ENCODE results near the gene UEVLD.

UEVLD gene

DNA sequence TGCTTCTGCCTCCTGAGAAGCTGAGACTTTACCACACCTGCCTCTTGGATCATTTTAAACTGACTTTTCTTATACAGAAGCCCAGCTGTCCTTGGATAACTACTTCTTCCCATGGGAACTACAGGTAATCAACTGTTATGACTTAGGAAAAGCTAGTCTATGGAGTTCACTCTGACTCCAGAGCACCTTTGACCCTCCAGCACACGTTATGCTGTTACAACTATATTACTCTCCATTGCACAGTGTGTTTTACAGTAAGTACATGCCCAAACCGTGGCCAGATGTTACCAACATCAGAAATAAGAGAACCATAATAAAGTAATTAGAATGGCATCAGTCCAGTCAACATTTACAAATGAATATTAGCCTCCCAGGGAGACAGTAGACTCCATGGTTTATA is 40.5 kb downstream of the UEVLD start:
- Histone ChIP-seq H3K27me3 (ENCODE audit: insufficient read depth, low read depth, severe bottlenecking) (no peaks in the 10 kb centered on the region), H3K27ac (no peak overlapping the region), H3K9me3 (ENCODE audit: severe bottlenecking) (no peaks in the 10 kb centered on the region), H3K36me3 (no peaks in the 10 kb centered on the region), H3K4me3 (ENCODE audit: low read depth, low read length) (no peak overlapping the region)
- TF ChIP-seq CTCF (IDR thresholded peaks at IDR 0.05; ENCODE audit: low read depth, low read length): no peak
- DNase-seq: no peak

- H3K4me3 ChIP-seq (ENCODE audit: low read depth, low read length): no peak overlapping the region
- no peak overlapping the region for H3K27ac ChIP-seq
- no peaks in the 10 kb centered on the region for H3K9me3 ChIP-seq (ENCODE audit: severe bottlenecking)
- H3K36me3 ChIP-seq: no peaks in the 10 kb centered on the region
- DNase-seq: no peak
- H3K27me3 ChIP-seq (ENCODE audit: insufficient read depth, low read depth, severe bottlenecking): no peaks in the 10 kb centered on the region
- no peak for TF ChIP-seq CTCF (IDR thresholded peaks at IDR 0.05; ENCODE audit: low read depth, low read length)
These were observed 48.1 kb downstream of the UEVLD start for GRCh38 chr11:18540207-18541009.

- Histone ChIP-seq H3K27ac (no peak overlapping the region), H3K36me3 (no peaks in the 10 kb centered on the region), H3K27me3 (ENCODE audit: insufficient read depth, low read depth, severe bottlenecking) (no peaks in the 10 kb centered on the region), H3K9me3 (ENCODE audit: severe bottlenecking) (no peaks in the 10 kb centered on the region), H3K4me3 (ENCODE audit: low read depth, low read length) (no peak overlapping the region)
- DNase-seq: no peak
- TF ChIP-seq CTCF (IDR thresholded peaks at IDR 0.05; ENCODE audit: low read depth, low read length): no peak
These were observed 52.3 kb downstream of the UEVLD start for GRCh38 chr11:18536209-18536608.

- Histone ChIP-seq H3K36me3 (no peaks in the 10 kb centered on the region), H3K9me3 (ENCODE audit: severe bottlenecking) (no peaks in the 10 kb centered on the region), H3K4me3 (ENCODE audit: low read depth, low read length) (no peak overlapping the region), H3K27ac (no peak overlapping the region), H3K27me3 (ENCODE audit: insufficient read depth, low read depth, severe bottlenecking) (no peaks in the 10 kb centered on the region)
- DNase-seq: no peak
- no peak for TF ChIP-seq CTCF (IDR thresholded peaks at IDR 0.05; ENCODE audit: low read depth, low read length)
These were observed 54.3 kb downstream of the UEVLD start for GRCh38 chr11:18534245-18534644.

DNA sequence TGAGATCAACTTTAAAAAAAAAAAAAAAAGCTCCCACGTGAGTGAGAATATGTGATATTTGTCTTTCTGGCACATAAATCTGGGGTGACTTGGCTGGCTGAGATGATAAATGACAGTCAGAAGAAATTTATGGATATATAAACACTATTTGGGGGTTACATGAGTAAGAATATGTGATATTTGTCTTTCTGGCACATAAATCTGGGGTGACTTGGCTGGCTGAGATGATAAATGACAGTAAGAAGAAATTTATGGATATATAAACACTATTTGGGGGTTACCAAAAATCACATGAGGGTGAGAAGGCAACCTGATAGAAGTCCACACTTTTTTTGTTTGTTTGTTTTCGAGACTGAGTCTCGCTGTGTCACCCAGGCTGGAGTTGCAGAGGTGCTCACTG is 55.2 kb downstream of the UEVLD start:
- Histone ChIP-seq H3K27ac (no peak overlapping the region), H3K9me3 (ENCODE audit: severe bottlenecking) (no peaks in the 10 kb centered on the region), H3K27me3 (ENCODE audit: insufficient read depth, low read depth, severe bottlenecking) (no peaks in the 10 kb centered on the region), H3K36me3 (no peaks in the 10 kb centered on the region), H3K4me3 (ENCODE audit: low read depth, low read length) (no peak overlapping the region)
- DNase-seq: no peak
- no peak for TF ChIP-seq CTCF (IDR thresholded peaks at IDR 0.05; ENCODE audit: low read depth, low read length)

DNA sequence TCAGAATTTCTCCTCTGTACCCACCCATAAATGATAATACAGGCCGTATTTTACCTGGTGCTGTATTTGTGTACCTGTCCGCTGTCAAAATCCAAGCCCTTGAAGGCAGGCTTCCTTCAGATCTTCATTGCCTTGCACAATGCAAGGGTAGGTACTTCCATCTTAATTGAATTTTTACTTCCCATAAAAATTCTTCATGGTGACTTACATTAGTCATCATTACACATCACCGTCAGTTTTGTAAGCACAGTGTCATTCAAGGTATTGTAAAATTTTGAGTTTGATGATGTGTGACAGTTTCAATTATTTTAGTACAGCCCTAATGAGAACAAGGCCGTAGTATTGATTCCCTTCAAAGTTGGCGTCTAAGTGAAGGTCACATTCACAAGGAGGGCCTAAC is 61.0 kb downstream of the UEVLD start:
- peak overlapping the region; percentile 94 for H3K27ac ChIP-seq
- no peak for DNase-seq

More for the DNA sequence above, 61.0 kb downstream of the UEVLD start:
- H3K36me3 ChIP-seq: peaks cover 22% of the 10 kb centered on the region
- TF ChIP-seq CTCF (IDR thresholded peaks at IDR 0.05; ENCODE audit: low read depth, low read length): no peak
- peak overlapping the region; percentile 54 for H3K4me3 ChIP-seq (ENCODE audit: low read depth, low read length)
- H3K9me3 ChIP-seq (ENCODE audit: severe bottlenecking): no peaks in the 10 kb centered on the region
- no peaks in the 10 kb centered on the region for H3K27me3 ChIP-seq (ENCODE audit: insufficient read depth, low read depth, severe bottlenecking)
